GM19035 (cell line): ENCODE measurements around the gene CPZ.

Experiments used
- ATAC-seq: cut with Tn5 transposase; IDR thresholded peaks from one replicate; pipeline ENCODE4 v1.9.1; 2021; ENCODE audit not compliant: unreplicated experiment

CPZ gene

DNA sequence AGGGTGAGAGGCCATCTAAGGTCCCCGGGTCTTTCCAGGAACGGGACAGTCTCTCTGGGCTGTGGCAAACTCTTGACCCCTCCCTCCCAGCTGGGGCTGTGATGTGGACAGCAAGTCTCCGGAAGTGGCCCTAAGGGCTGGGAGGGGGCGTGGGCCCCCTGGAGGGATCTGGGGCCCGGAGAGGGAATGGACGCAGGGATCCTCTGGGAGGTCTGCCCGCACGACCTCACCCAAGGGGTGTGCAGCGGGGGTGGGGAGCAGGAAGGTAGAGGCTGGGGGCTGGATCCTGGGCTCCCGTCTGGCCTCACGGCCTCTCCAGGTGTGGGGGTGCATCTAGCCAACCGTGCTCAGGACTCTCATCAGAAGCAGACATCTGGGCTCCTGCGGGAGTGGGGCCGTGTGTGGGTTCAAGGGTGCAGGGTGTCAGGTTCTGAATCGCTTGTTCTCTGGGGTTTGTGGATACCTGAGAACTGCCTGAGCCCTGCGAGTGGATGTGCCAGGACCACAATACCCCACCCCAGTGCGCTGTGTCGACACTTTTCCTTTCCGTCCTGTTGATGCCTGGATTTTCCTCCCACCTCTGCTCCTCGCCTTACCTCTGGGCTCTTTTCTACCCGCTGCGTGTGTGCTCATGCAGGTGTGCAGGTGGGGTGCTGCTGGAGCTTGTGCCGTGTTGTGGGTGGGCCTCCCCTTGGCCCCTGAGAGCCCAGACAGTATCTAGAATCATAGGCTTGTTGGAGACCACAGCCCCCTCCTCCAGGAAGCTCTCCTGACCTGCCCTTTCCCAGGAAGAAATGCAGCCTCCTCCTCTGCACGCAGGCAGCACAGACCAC, 915 bp downstream of the CPZ start:
- ATAC-seq, result no peak

DNA sequence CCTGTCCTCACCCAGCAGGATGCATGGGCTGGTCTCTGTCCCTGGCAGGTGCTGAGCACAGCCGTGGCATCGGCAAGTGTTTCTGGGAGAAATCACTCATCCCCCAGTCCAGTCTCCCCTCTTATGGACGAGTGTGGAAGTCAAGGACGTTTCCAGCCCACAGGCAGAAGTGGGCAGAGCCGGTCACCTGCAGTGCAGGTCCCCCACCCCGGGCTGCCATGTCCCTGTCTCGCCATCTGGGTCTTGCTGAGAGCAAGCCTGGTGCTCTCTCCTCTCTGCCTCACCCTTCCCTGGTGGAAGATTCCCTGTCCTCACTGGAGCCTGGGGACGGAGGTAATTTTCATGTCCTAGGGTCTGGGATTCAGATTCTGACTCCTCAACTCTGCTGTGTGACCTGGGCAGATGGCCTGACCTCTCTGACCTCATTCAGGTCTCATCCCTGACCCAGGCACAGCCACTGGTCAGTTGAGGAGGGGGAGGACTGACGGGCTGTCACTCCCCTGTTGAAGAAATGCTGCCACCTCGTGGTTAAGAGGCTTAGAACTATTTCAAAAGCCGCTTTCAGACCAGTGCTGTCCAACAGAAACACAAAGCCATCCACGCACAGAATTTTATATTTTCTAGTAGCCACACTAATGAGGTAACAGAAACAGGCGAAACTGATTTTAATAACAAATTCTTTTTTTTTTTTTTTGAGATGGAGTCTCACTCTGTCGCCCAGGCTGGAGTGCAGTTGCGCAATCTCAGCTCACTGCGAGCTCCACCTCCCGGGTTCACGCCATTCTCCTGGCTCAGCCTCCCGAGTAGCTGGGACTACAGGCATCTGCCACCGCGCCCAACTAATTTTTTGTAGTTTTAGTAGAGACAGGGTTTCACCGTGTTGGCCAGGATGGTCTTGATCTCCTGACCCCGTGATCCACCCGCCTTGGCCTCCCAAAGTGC, 1.8 kb downstream of the CPZ start:
- no peak for ATAC-seq

DNA sequence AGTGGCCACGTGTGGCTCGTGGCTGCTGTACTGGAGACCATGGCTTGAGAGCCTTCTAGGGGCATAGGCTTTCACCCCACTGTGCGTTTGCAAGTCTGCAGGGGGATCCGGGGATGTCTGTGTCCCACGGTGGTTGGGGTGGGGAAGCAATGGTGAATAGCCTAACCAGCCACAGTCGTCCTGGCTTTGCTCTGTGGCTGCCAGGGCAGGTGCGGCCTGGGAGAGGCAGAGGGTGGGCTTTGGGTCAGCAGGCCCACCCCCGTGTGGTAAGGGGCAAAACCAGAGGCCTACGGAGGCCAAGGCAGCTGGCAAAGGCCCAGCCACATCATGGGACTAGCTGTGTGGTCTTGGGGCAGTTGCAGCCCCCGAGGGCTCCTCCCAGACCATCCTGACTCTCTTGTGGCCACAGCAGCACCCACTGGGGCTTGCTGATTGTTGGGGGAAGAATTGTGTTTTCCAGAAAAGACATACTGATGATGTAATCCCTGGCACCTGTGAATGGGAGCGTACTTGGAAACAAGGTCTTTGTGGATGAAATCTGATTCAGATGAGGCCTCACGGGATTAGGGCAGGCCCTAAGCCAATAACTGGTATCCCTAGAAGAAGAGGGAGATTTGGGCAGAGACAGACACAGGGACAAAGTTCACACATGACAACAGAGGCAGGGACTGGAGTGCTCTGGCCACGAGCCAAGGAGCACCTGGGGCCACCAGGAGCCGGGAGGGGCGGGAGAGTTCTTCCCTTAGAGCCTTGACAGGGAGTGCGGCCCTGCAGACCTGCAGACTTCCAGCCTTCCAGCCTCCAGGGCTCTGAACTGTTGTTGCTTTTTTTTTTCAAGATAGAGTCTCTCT, 2.9 kb downstream of the CPZ start:
- ATAC-seq, result no peak

DNA sequence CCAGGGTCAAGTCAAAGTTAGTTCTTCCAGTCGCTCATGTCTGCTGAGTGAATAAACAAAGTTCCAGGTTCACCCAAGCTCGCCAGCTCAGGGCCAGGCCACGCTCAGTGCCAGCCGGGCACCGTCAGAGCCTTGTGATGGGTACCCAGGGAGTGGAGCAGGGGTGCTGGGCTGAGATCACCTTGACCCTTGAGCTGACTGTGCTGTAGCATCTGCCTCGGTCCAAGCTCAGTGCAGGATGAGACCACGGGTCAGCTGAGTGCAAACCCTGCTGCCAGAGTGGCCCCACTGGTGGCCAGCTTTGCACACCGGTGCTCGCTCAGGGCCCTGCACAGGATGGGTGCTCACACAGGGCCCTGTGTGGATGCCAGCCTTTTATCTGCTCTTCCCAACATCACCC, 4.3 kb downstream of the CPZ start:
- no peak for ATAC-seq

DNA sequence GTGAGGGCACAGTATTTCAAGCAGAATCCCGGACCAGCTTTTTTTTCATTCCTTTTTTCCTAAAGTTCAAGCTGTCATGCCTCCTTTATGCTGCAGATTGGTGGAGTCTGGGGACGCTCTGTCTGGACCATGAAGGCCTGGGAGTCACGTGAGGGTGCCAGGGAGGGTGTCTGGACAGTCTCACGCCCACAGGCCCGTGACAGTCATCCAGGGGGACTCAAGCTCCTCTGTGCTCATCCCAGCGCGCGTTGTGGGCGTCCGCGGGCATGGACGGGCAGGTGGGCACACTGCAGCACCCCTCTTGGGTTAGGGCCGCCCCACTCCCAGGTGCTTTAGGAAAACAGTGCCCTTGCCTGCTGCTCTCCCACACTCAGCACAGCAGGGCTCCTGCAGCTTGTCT, 4.8 kb downstream of the CPZ start:
- ATAC-seq, result no peak

DNA sequence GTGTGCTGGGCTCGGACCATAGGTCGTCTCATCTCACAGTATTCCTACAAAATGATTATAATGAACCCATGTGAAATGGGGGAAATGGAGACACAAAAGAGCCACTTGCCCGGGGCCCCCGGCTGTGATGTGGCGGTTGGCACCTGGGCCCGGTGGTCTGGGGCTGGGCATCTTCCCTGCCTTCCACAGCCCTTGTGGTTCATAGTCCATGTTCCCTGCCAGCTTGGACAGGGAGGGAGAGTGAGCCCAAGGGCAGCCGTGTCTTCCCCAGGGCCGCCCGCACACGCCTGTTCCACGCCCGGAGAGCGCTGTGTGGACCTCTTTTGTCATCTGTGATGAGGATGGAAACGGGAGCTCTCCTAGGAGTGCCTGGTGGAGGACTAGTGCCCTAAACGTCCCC, 5.2 kb downstream of the CPZ start:
- no peak for ATAC-seq

DNA sequence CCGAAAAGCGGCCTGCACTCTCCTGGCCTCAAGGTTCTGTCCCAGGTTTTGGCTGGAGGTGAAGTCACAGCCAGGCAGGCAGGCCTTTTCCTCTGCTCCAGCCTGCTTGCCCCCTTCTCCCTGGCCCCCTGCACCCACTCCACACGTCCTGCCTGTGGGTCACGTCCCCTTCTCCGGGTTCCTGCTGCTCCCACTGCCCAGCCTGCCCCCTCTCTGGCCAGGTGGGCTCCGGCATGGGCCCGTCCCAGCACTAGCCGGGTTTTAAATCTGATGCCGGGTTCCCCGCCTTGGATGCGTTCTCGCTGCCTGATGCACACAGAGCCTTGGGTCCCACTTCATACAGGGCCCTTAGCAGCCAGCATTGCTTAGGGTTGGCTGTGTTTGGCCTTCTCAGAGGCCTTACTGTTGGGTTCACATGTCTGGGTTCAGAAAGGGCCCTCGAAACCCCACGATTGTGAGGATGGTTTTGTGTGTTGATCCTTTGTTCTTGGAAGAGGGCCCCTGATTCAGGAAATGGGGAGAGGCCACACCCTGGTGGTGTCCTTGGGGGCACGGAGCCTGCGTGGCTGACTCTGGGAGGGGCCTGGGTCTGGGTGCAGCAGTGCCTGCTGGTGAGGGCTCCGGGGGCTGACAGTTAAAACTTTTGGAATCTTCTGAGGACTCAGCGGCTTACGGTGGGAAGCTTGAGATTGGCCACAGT, 6.0 kb downstream of the CPZ start:
- ATAC-seq, result no peak

DNA sequence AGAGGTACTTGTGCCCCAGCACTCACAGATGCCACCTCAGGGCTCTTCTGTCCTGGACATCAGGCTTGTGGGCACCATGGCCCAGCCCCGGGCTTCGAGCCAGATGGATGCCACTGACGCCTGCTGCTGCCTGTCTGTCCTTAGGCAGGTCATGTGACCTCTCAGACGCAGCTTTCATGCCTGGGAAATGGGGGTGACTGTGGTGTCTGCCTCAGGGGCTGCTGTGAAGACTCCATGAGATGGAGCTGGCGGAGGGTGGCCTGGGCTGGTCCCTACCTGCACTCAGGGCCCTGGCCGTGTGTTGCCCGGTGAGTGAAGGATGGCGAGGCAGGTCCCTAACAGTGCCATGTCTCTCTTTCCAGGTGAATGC, 6.5 kb downstream of the CPZ start:
- ATAC-seq, result no peak

DNA sequence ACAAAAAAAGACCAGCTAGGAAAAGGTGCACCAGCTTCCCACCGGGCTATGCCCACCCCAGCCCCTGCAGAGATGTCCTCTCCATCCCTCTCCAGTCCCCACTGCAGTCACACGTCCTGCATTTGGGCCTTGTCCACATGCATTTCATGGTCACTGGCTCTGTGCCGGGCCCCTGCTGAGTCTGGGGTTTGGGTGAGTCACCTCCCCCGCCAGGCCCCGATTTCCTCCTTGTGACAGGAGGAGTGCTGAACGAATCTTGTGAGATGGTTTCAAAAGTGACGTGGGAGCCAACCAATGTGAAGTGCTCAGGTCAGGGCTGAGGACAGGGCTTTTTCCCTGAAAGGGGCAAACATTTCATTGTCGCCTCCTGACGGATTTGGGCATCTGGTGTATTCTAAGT, 7.1 kb downstream of the CPZ start:
- ATAC-seq, result no peak

DNA sequence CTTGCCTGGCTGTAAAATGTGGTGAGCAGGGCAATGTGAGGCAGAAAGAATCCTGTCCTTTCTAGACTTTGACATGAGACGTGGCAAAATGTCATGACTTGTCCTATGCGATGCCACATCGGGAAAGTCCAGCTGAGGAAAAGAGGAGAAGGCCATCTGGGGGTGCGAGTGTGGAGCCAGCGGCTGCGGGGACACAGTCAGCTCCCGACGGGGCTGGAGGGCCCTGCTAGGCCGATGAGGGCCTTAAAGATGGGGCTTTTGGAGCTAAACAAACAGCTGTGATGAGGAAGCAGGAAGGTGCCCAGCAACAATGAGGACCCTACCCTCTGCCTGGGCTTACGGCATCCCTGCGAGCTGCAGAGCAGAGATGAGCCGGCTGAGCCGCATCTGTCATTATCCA, 7.7 kb downstream of the CPZ start:
- ATAC-seq, result no peak

DNA sequence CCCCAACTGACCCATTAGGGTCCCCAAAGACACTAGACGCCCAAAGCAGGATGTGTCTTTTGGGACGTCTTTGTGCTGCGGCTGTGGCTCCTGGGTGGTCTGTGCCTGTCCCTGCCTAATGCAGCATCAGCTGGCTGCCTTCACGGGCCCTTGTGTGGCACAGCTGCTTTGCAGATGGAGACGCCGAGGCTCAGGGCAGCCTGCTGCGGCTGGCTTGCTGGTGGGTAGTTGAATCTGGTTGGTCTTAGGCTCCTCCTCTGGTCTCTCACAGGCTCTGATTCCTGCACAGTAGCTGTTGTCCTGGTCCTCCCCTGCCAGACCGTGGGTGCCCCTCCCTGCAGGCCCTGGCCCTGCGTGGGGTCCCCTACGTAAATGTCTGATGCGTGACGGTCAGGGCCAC, 8.1 kb downstream of the CPZ start:
- no peak for ATAC-seq

DNA sequence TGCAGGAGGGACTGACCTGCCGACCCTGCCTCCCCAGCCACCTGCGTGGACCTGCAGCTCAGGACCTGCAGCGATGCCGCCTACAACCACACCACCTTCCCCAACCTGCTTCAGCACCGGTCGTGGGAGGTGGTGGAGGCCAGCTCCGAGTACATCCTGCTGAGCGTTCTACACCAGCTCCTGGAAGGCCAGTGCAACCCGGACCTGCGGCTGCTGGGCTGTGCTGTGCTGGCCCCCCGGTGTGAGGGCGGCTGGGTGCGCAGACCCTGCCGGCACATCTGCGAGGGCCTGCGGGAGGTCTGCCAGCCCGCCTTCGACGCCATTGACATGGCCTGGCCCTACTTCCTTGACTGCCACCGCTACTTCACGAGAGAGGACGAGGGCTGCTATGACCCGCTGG, 8.5 kb downstream of the CPZ start:
- no peak for ATAC-seq

DNA sequence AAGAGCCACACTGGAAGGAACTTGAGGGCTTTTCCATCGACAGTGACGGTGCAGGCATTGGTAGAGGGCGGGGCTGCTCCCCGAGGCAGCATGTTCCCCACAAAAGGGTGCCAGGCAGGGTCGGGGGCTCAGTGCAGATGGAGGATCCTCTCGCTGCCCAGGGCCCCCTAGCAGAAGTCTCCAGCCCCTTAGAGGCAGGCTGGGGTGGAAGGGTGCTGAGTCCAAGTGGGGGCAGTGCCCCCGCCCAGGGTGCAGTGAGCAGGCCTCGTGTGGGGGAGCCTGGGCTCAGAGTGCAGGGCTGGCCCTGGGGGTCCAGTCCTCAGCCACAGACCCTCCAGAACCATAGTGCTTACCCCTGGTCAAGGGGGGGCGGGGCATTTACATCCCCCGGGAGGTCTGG, 9.0 kb downstream of the CPZ start:
- ATAC-seq, result no peak

DNA sequence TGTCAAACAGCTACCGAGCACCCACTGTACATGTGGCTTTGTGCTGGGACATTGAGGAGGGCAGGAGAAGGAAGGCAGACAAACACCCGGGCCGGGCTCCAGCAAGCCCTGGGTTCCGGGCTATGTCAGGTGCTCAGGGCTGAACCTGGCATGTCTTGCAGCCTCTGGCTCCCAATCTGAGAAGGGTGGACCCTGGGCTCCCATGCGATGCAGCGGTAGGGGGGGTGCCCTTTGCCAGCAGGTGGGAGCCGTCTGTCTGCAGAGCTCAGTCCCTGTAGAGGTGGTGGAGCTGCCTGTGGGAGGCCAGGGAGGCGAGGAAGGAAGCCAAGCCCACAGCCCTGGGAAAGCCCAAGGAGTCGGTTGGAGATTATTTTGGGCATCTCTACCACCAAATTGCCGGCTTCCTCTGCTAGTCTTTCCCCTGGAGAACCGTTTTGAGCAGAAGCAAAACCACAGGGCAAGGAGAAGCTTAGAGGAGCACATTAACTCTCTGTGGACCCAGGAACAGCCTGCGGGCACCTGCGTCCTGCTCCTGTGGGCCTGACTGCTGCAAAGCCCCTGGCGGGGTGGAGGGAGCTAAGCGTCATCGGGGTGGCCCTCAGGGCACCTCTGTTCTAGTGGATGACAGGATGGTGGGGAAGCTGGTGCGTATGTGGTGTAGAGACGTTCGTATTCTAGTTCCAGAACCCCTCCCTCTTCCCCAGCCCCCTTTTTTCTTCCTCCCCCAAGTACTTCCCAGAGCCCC, 10.3 kb downstream of the CPZ start:
- no peak for ATAC-seq

DNA sequence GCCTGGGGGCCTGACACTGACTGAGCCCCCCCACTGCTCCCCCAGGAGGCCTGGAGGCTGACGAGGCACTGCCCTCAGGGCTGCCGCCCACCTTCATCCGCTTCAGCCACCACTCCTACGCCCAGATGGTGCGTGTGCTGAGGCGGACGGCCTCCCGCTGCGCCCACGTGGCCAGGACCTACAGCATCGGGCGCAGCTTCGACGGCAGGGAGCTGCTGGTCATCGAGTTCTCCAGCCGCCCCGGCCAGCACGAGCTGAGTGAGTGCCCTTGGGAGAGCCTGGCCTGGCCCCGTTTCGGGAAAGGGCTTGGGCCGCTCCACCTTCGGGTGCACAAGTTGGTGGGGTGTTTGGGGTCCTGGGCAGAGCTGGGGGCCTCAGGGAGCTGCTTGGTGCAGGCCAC, 11.4 kb downstream of the CPZ start:
- no peak for ATAC-seq

DNA sequence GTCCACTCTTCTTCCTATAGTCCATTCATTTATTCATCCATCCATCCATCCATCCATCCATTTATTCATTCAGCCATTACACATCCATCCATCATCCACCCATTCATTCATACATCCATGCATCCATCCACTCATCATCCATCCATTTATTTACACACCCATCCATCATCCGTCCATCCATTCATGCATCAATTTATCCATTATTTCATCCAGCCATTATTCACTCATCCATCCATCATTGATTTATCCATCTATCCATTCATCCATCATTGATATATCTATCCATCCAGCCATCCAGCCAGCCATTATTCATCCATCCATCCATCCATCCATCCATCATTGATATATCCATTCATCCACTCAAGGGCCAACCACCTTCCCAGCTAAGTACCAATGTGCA, 12.7 kb downstream of the CPZ start:
- no peak for ATAC-seq

DNA sequence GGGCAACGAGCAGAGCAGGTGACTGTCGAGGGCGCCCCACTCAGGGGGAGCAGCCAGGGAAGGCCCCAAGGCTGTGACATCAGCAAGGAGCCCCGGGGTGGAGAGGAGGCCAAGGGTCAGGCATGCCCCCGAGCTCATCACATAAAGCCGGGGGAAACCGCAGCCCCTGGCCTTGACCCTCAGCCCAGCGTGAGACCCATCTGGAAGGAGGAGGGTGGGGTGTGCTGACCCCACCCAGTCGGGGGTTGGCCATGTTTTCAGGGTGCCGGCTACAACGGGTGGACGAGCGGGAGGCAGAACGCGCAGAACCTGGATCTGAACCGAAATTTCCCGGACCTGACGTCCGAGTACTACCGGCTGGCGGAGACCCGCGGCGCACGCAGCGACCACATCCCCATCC, 13.9 kb downstream of the CPZ start:
- ATAC-seq, result no peak

DNA sequence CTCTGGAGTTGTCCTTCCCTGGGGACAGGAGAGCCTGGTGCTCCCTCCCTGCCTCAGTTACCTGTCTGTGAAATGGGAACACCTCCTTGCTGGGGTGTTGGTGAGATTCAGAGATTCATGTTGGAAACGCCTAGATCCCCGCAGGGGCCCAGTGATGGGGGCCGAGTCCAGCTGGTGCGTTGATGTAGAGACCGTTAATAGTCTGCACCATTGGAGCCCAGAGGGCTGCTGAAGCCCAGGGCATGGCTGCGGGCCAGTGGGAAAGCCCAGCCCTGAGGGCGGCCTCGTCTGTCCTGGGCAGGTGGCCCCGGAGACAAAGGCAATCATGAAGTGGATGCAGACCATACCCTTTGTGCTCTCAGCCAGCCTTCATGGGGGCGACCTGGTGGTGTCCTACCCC, 14.4 kb downstream of the CPZ start:
- ATAC-seq, result no peak

DNA sequence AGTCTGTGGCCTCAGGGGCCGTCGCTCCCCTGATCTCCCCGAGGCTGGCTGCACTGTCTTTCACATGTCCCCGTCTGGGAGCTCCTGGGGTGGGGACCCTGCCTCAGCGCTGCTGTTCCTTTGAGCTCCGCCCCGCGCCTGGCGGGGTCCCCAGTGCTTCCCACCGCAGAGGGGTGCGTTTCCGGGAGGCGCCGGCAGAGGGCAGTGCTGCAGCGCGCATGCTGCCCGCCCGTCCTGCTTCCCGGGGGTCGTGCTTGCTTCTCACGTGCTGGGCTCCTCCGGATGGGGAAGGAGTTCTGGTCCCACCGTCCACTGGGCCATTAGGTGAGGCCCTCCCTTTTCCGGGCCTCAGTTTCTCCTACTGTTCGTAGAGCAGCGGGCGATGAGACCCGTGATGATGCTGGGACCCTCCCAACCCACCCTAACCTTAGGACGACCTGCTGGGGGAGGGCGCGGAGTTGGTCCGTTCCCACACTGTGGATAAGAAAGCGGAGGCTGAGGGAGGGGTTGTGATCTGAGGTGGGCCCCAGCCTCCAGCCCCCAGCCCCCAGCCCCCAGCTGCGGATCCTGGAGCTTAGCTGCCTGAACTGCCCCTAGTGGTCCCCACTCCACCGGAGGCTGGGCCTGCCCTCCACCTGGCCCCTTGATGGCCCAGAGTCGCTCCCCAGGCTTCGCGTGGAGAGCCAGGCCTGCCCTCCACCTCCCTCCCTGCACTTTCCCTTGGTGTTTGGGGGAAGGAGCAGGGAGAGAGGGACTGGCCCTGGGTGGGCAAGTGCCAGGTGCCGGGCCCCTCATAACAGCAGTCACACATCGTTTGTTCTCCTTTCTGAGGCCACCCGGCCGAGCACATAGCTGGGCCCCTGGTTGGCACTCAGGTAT, 15.3 kb downstream of the CPZ start:
- ATAC-seq, result no peak
